ENCODE results near the gene PLCB1. TPM values are rescaled to one million over a fixed set of nuclear protein-coding genes. Genes with fewer than 3 reads are reported as not detected.

The PLCB1 gene
- polyA plus RNA-seq, 4 donors: 1.8 to 5.4 (median 2.0) TPM

DNA sequence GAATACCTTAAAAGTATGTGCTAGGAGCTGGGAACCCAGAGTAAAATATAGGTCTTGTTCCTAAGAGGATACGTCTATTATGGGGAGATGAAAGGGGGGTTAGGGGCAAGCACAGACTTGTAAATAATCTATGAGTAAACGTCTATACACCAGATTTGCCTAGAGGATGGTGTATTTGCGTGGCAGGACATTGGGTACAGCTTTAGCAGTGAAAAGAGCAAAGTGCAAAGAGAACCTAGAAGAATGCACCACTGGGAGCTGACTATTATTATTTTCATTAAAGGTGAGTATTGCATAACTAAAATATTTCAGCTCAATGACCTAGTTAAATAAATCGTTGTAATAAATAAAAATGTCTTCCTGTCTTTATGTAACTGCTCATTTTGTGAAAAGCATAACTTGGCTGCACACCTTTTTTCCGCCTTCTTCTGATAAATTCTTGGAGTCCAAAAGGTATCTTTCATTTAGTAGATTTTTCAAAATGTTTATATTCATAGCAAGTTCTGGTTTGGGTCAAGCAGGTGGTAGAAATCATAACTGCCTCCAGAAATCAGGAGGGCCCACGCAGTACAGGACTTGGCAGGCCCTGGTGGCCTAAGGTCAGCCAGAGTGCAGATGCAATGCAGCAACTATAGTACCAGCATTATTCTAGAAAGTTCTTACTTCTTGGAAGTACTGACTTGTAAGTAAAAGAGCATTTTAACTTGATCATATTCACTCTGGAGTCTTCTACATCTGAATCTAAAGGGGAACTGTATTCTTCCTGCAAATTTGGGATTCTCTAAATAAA lies 357.2 kb downstream of the PLCB1 start:
- no peak overlapping the region for H3K4me3 ChIP-seq (ENCODE audit: low read depth in 1 of 3, low read length in 3 of 3)
- no peak overlapping the region for H3K27ac ChIP-seq (ENCODE audit: low read depth in 1 of 3, low read length in 2 of 3)
- WGBS, 3 donors: 76 to 82% (median 76%) methylated on average over 6 of the region's 6 CpGs
- no peaks in the 10 kb centered on the region for H3K36me3 ChIP-seq (ENCODE audit: control insufficient read depth in 3 of 3, insufficient read depth in 2 of 3, low read depth in 1 of 3, low read length in 3 of 3)
- FAIRE-seq: no peak
- no peaks in the 10 kb centered on the region for H3K9me3 ChIP-seq (ENCODE audit: control insufficient read depth in 2 of 2, insufficient read depth in 1 of 2, low read depth in 1 of 2, low read length in 1 of 2)
- H3K27me3 ChIP-seq (ENCODE audit: control insufficient read depth in 3 of 3, insufficient read depth in 3 of 3, low read length in 3 of 3): no peaks in the 10 kb centered on the region
- H3K4me1 ChIP-seq (ENCODE audit: control insufficient read depth in 3 of 3, insufficient read depth in 2 of 3, low read depth in 1 of 3, low read length in 2 of 3): no peaks in the 10 kb centered on the region
- DNase-seq: no peak

DNA sequence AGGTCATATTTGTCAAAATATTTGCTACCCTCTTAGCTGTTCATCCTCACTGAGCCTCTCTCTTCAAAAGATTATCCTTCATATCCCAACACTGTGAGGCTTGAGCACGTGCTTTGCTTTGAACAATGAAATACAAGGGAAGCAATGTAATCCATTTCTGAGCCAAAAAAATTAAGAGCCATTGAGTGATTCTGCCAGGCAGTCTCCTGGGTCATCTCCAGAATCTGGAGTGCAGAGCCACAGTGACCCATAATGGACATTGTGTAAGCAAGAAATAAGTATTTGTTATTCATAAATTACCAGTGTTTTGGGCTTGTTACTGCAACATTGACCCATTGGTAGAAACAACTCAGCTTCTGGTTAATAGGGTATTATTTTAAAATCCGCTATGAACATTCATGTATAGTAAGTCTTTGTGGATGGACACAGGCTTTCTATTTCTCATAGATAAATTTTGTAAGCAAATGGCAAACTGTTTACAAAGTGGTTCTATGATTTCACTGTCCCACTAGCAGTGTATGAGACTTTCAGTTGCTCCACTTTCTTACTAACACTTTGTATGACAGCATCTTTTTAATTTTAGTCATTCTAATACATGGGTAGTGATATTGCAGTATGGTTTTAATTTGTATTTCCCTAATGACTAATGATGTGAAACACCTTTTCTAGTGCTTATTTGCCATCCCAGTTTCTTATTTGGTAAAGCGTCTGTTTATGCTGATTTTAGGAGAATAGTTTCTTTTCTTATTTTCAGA lies 358.2 kb downstream of the PLCB1 start:
- no peaks in the 10 kb centered on the region for H3K36me3 ChIP-seq (ENCODE audit: control insufficient read depth in 3 of 3, insufficient read depth in 2 of 3, low read depth in 1 of 3, low read length in 3 of 3)
- H3K9me3 ChIP-seq (ENCODE audit: control insufficient read depth in 2 of 2, insufficient read depth in 1 of 2, low read depth in 1 of 2, low read length in 1 of 2): no peaks in the 10 kb centered on the region
- no peak overlapping the region for H3K4me3 ChIP-seq (ENCODE audit: low read depth in 1 of 3, low read length in 3 of 3)
- FAIRE-seq: no peak
- DNase-seq: no peak
- no peak overlapping the region for H3K27ac ChIP-seq (ENCODE audit: low read depth in 1 of 3, low read length in 2 of 3)
- 54 to 89% (median 71%) methylated on average over 3 of the region's 3 CpGs for WGBS, 3 donors
- H3K27me3 ChIP-seq (ENCODE audit: control insufficient read depth in 3 of 3, insufficient read depth in 3 of 3, low read length in 3 of 3): no peaks in the 10 kb centered on the region
- no peaks in the 10 kb centered on the region for H3K4me1 ChIP-seq (ENCODE audit: control insufficient read depth in 3 of 3, insufficient read depth in 2 of 3, low read depth in 1 of 3, low read length in 2 of 3)

GRCh38 chr20:8492173-8492572 lies 360.1 kb downstream of the PLCB1 start:
- no peak overlapping the region for H3K4me3 ChIP-seq (ENCODE audit: low read depth in 1 of 3, low read length in 3 of 3)
- DNase-seq: no peak
- no peaks in the 10 kb centered on the region for H3K27me3 ChIP-seq (ENCODE audit: control insufficient read depth in 3 of 3, insufficient read depth in 3 of 3, low read length in 3 of 3)
- no peaks in the 10 kb centered on the region for H3K36me3 ChIP-seq (ENCODE audit: control insufficient read depth in 3 of 3, insufficient read depth in 2 of 3, low read depth in 1 of 3, low read length in 3 of 3)
- FAIRE-seq: no peak
- no peaks in the 10 kb centered on the region for H3K4me1 ChIP-seq (ENCODE audit: control insufficient read depth in 3 of 3, insufficient read depth in 2 of 3, low read depth in 1 of 3, low read length in 2 of 3)
- H3K9me3 ChIP-seq (ENCODE audit: control insufficient read depth in 2 of 2, insufficient read depth in 1 of 2, low read depth in 1 of 2, low read length in 1 of 2): no peaks in the 10 kb centered on the region
- H3K27ac ChIP-seq (ENCODE audit: low read depth in 1 of 3, low read length in 2 of 3): no peak overlapping the region

GRCh38 chr20:8498571-8498970 lies 366.5 kb downstream of the PLCB1 start:
- FAIRE-seq: no peak

GRCh38 chr20:8504030-8504429 lies 372.0 kb downstream of the PLCB1 start:
- no peak overlapping the region for H3K4me3 ChIP-seq (ENCODE audit: low read depth in 1 of 3, low read length in 3 of 3)
- WGBS, 3 donors: 76 to 84% (median 79%) methylated on average over 5 of the region's 5 CpGs
- no peak for DNase-seq
- no peaks in the 10 kb centered on the region for H3K36me3 ChIP-seq (ENCODE audit: control insufficient read depth in 3 of 3, insufficient read depth in 2 of 3, low read depth in 1 of 3, low read length in 3 of 3)
- H3K27me3 ChIP-seq (ENCODE audit: control insufficient read depth in 3 of 3, insufficient read depth in 3 of 3, low read length in 3 of 3): no peaks in the 10 kb centered on the region
- H3K27ac ChIP-seq (ENCODE audit: low read depth in 1 of 3, low read length in 2 of 3): no peak overlapping the region
- FAIRE-seq: no peak
- no peaks in the 10 kb centered on the region for H3K9me3 ChIP-seq (ENCODE audit: control insufficient read depth in 2 of 2, insufficient read depth in 1 of 2, low read depth in 1 of 2, low read length in 1 of 2)
- no peaks in the 10 kb centered on the region for H3K4me1 ChIP-seq (ENCODE audit: control insufficient read depth in 3 of 3, insufficient read depth in 2 of 3, low read depth in 1 of 3, low read length in 2 of 3)

More at GRCh38 chr20:8498571-8498970, 366.5 kb downstream of the PLCB1 start:
- 93 to 95% (median 93%) methylated on average over 8 of the region's 8 CpGs for WGBS, 3 donors
- Histone ChIP-seq H3K4me3 (ENCODE audit: low read depth in 1 of 3, low read length in 3 of 3) (no peak overlapping the region), H3K4me1 (ENCODE audit: control insufficient read depth in 3 of 3, insufficient read depth in 2 of 3, low read depth in 1 of 3, low read length in 2 of 3) (no peaks in the 10 kb centered on the region), H3K9me3 (ENCODE audit: control insufficient read depth in 2 of 2, insufficient read depth in 1 of 2, low read depth in 1 of 2, low read length in 1 of 2) (no peaks in the 10 kb centered on the region), H3K27ac (ENCODE audit: low read depth in 1 of 3, low read length in 2 of 3) (no peak overlapping the region), H3K36me3 (ENCODE audit: control insufficient read depth in 3 of 3, insufficient read depth in 2 of 3, low read depth in 1 of 3, low read length in 3 of 3) (no peaks in the 10 kb centered on the region), H3K27me3 (ENCODE audit: control insufficient read depth in 3 of 3, insufficient read depth in 3 of 3, low read length in 3 of 3) (no peaks in the 10 kb centered on the region)
- no peak for DNase-seq

DNA sequence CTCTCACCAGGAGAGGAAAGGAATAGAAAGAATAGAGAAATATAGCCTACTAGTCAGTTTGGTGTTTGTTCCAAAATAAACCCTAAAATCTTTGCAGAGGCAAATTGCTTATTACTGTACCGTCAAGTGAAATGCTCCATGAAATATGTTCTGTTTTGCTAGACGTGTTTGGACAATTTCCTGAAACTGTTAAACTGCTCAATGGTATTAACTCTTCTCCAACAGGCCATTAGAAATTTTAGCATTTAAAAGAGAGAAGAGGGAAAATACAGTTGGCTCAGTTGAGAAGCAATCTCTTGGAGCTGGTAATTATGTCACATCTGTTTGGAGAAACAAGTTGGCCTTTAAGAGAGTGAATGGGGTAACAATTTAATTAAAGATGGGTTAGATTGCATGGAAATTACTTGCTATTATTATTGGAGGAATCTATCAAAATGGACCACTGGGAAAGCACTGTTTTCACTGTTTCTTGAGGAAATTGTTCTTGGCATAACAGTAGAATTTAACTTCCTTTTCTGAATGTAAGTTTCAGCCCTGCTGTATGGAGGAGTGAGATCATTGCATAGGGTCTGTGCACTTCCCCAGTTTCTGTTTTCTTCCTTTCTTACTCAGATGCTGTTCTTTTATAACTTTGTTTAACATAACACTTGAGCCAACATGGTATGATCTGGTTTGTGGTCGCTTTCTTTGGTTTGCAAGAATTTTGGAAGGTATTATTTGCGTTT lies 373.6 kb downstream of the PLCB1 start:
- FAIRE-seq: no peak
- WGBS, 3 donors: 75 to 86% (median 85%) methylated on average over 4 of the region's 4 CpGs

GRCh38 chr20:8507231-8507630 lies 375.2 kb downstream of the PLCB1 start:
- 90 to 93% (median 91%) methylated on average over 3 of the region's 3 CpGs for WGBS, 3 donors
- FAIRE-seq (no peak), DNase-seq (no peak)
- H3K27ac ChIP-seq (ENCODE audit: low read depth in 1 of 3, low read length in 2 of 3): no peak overlapping the region
- no peaks in the 10 kb centered on the region for H3K36me3 ChIP-seq (ENCODE audit: control insufficient read depth in 3 of 3, insufficient read depth in 2 of 3, low read depth in 1 of 3, low read length in 3 of 3)
- no peaks in the 10 kb centered on the region for H3K4me1 ChIP-seq (ENCODE audit: control insufficient read depth in 3 of 3, insufficient read depth in 2 of 3, low read depth in 1 of 3, low read length in 2 of 3)
- no peaks in the 10 kb centered on the region for H3K9me3 ChIP-seq (ENCODE audit: control insufficient read depth in 2 of 2, insufficient read depth in 1 of 2, low read depth in 1 of 2, low read length in 1 of 2)
- H3K27me3 ChIP-seq (ENCODE audit: control insufficient read depth in 3 of 3, insufficient read depth in 3 of 3, low read length in 3 of 3): no peaks in the 10 kb centered on the region
- no peak overlapping the region for H3K4me3 ChIP-seq (ENCODE audit: low read depth in 1 of 3, low read length in 3 of 3)

More for the DNA sequence above, 373.6 kb downstream of the PLCB1 start:
- H3K27ac ChIP-seq (ENCODE audit: low read depth in 1 of 3, low read length in 2 of 3): no peak overlapping the region
- H3K36me3 ChIP-seq (ENCODE audit: control insufficient read depth in 3 of 3, insufficient read depth in 2 of 3, low read depth in 1 of 3, low read length in 3 of 3): no peaks in the 10 kb centered on the region
- H3K9me3 ChIP-seq (ENCODE audit: control insufficient read depth in 2 of 2, insufficient read depth in 1 of 2, low read depth in 1 of 2, low read length in 1 of 2): no peaks in the 10 kb centered on the region
- DNase-seq: no peak
- no peak overlapping the region for H3K4me3 ChIP-seq (ENCODE audit: low read depth in 1 of 3, low read length in 3 of 3)
- H3K4me1 ChIP-seq (ENCODE audit: control insufficient read depth in 3 of 3, insufficient read depth in 2 of 3, low read depth in 1 of 3, low read length in 2 of 3): no peaks in the 10 kb centered on the region
- no peaks in the 10 kb centered on the region for H3K27me3 ChIP-seq (ENCODE audit: control insufficient read depth in 3 of 3, insufficient read depth in 3 of 3, low read length in 3 of 3)

DNA sequence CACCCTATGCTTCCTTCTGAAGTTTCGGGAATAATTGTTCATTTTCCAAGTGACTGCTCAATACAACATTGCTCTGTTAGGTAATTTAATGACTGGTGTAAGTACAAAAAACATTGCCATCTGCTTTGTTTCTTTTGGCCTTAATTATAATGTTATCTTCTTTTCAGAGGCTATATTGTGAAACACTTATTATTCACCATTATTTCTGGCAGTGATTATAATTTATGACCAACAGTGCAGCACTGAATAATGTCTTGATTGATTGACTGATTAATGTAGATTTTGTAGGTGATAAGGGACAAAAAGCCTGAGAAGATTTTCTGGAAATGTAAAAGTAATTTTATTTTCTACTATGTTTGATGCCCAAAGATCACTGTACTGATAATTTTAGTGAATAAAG lies 377.7 kb downstream of the PLCB1 start:
- no peak for FAIRE-seq
- Histone ChIP-seq H3K4me1 (ENCODE audit: control insufficient read depth in 3 of 3, insufficient read depth in 2 of 3, low read depth in 1 of 3, low read length in 2 of 3) (no peaks in the 10 kb centered on the region), H3K4me3 (ENCODE audit: low read depth in 1 of 3, low read length in 3 of 3) (no peak overlapping the region), H3K36me3 (ENCODE audit: control insufficient read depth in 3 of 3, insufficient read depth in 2 of 3, low read depth in 1 of 3, low read length in 3 of 3) (no peaks in the 10 kb centered on the region), H3K27me3 (ENCODE audit: control insufficient read depth in 3 of 3, insufficient read depth in 3 of 3, low read length in 3 of 3) (no peaks in the 10 kb centered on the region), H3K9me3 (ENCODE audit: control insufficient read depth in 2 of 2, insufficient read depth in 1 of 2, low read depth in 1 of 2, low read length in 1 of 2) (no peaks in the 10 kb centered on the region), H3K27ac (ENCODE audit: low read depth in 1 of 3, low read length in 2 of 3) (no peak overlapping the region)
- 77 to 97% (median 97%) methylated on average over 1 of the region's 1 CpG for WGBS, 3 donors
- DNase-seq: no peak
